HG02852 (cell line): Measurements from ENCODE around the gene MPIG6B.

Experiments
- ATAC-seq: cut with Tn5 transposase; IDR thresholded peaks from one replicate; pipeline ENCODE4 v1.9.1; 2021; ENCODE audit warnings: mild to moderate bottlenecking, moderate library complexity; ENCODE audit not compliant: unreplicated experiment

MPIG6B gene

DNA sequence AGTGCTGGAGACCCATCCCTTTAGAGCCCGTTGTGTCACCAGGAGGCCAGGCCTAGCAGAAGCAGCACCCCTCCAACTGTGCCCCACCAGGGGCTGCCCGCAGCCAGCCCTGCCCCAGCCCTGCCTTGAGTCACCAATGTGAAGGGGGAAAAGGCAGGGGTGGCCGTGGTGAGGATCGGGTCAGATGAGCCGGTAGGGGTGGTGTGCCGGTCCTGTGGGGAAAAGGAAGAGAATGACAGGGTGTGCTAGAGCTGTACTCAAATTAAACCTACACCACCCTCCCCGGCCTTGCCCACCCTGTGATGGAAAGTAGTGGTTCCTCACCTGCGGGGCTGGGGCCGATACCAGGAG is 42.4 kb downstream of the MPIG6B start:
- no peak for ATAC-seq

DNA sequence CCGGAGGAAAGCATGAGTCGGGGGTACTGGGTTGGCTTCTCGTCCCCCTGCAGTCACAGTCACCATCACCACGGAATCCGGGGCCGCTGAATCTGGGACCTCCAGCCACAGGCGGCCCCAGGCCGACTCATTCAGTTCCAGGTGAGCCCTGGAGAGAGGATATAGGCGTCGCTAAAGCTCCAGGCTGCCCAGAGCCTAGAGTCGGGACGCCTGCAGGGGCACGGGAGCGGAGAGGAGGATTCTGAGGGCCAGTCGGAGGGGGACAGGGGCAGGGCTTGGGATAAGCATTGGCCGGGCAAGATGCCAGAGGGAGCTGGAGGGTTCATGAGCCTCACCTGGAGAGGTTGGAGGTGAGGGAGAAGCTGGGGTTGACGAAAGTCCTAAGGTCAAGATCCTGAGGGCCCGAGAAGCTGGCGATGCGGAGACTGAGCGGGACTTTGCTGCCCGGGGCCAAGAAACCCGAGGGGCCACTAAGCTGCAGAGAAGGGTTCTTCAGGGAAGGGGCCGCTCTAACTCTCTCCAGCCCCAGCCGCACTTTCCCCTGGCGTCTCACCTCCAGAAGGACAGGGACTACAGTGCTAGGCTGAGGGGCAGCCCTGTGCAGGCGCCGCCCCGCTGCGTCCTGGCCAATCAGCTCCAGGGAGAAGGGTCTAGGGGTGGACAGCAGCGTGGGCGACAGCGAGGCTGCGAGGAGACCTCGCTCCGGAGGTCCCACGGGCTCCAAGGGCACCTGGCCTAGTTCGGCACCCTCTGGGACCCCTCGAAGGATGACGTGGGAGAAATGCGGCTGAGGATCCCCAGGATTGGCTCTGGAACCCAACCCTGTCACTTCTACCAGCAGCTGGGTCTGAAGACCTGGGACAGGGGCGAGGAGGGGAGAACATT is 43.0 kb downstream of the MPIG6B start:
- ATAC-seq: no peak

DNA sequence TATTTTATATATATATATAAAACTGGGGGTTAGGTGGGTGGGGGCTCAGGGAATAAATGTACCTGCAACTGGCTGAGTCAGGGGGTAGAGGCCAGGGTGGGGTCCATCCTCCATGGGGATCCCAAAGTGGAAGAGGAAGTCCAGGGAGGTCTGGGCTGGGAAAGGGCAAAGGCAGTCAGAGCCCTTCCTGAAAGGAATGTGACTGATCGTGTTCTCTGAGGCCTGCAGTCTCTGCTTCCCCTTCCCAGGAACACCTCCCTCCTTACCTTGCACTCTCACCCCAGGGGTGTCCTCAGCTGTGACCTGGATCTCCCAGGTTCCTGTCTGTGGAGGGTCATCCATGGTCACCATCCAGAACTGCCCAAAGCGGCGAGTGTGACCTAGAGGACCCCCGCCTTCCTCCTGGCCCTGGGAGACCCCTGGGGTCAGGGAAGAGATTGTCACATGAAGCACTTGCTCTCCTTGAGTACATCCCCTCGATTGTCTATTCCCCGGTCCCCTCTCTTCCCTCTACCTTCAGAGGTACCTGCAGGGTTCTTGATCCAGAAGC is 44.0 kb downstream of the MPIG6B start:
- ATAC-seq: no peak

DNA sequence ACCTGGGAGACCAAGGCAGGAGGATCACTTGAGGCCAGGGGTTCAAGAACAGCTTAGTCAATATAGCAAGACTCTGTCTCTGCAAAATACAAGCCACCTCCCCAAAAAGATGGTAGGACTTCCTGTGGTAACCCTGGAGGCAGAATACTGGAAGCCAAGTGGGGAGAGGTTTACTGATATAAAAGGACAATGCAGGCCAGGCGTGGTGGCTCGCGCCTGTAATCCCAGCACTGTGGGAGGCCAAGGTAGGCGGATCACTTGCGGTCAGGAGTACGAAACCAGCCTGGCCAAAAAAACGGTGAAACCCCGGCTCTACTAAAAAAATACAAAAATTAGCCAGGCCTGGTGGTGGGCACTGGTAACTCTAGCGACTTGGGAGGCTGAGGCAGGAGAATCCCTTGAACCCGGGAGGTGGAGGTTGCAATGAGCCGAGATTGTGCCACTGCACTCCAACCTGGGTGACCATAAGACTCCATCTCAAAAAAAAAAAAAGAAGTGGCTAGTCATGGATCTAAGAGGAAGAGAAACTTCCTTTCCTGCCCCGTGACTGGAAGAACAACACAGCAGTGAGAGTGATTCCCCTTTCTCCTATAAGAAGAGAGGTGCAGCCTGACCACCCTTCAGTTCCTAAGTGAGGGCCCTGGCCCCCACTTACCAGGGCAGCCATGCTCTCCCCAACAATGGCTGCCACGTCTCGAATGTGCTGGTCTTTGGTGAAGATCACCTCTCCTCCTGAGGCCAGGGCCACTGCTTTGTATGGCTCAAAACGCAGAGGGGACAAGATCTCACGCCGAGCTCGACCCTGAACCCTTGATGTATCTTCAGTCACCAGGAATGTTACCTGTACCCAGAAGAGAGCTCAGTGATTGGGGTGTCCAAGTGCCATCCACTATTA is 45.4 kb downstream of the MPIG6B start:
- no peak for ATAC-seq

DNA sequence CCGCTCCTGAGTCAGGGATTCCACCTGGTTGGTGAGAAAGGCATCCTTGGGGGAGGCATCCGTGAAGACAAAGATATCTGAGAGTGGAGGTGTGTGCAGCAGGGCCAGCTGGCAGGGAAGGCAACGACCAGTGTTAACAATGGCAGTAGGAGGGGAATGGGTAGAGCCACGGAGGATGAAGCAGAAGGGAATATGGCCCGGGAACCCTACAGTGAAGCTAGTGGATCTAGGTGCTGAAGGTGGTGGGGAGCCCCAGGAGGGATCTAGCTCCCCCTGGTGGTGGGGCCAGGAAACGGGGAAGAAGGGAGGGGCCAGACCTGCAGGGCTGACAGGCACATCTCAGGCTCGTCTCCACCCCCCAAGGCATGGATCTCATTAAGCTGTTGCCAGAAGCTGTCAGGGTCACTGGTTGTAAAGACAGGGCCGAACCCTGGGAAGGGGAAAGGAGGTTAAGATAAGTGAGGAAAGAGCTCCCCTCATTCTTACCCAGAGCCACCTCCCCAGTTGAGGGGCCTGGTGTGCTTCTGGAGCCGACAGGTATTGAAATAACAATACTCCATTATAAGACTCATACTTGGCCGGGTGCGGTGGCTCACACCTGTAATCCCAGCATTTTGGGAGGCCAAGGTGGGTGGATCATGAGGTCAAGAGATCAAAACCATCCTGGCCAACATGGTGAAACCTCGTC is 46.7 kb downstream of the MPIG6B start:
- no peak for ATAC-seq

DNA sequence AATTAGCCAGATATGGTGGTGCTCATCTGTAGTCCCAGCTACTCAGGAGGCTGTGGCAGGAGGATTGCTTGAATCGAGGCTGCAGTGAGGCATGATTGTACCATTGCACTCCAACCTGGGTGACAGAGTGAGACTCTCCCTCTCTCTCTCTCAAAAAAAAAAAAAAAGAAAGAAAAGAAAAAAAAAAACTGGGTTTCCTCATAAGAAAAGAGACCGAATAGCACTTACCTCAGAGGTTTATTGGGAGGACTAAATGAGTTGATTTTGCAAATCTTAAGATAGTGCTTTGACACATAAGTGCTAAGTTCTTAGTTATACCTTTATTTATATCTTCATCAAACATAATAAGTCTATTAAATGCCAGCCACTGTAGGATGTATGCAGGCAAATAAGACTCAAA is 47.7 kb downstream of the MPIG6B start:
- ATAC-seq: no peak

DNA sequence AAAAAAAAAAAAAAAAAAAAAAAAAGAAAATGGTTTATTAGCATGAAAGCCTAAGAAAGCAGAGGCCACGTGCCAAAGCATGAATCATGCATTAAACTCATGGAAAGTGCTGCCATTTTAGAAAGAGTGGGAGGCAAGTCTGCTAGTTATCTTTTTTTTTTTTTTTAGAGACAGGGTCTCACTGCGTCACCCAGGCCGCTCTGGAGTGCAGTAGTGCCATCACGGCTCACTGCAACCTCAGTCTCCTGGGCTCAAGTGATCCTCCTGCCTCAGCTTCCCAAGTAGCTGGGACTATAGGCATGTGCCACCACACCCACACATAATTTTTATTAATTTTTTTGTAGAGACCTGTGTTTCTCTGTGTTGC is 48.8 kb downstream of the MPIG6B start:
- no peak for ATAC-seq

DNA sequence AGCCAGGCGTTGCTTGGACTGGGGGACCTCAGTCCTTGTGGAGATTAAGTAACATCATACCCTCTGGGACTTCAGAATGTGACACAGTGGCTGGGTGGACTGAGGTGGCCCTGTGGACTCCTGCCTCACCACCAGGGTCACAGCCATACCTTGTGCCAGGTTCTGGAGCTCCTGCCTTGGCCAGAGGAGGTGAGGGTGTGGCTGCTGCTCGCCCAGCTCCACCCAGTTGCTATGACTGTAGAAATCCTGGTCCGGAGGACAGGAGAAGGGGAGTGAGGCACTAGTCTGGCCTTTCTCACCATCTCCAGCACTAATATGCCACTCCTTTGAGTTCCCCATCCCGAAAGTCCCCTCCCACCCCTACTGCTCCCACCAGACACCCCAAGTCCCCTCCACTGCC is 52.0 kb downstream of the MPIG6B start:
- no peak for ATAC-seq

DNA sequence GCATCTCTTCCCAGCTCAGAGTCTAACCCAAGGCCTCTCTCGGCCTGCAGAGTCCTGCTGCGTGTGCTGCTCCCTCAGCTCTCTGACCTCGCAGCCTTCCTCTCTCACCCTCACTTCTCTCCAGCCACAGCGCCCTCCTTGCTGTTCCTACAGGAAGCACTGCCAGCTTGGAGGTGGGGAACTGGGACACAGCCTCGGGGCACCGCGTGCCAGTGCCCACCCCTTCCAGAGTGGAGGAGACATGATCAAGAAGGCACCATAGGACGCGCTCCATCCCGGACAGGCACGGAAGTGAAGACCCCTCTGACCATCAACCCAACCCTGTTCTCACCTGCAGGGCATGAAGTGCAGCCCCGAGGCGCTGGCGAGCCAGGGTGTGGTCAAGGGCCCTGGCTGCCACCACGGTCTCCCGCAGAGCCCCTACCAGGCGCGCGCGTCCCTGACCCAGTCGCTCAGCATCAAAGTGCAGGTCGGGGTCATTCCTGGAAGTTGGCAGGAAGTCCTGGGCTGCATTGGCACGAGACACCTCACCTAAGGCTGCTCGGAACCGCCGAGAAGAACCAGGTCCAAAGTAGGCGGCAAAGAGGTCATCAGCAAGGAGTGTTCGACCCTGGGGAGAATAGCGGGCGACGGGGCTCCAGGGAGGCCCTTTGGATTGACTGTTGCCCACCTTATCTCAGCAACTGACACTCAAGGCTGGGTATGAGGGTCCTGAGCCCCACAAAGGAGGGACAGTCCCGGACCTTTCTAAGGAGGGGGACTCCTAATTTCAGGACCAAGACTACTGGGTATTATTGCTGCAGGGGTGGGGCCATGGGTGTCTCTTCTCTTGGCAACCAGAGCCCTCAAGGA is 52.7 kb downstream of the MPIG6B start:
- ATAC-seq: no peak
